ENCODE results near the gene PCED1B. TPM values are rescaled to one million over a fixed set of nuclear protein-coding genes. Genes with fewer than 3 reads are reported as not detected.

Gene PCED1B
- total RNA-seq, 1 donor from 2014 or later, result 65.4 TPM

- ChIA-PET CTCF (interaction anchor here (1.2 kb wide), 1 partner anchor 55 kb away, joined by 3 read pairs; no protein-coding TSS in a partner anchor), POLR2A (interaction anchor here (0.5 to 1.7 kb wide), 3 partner anchors 36 to 55 kb away, joined by 4 to 5 read pairs (median 4); no protein-coding TSS in a partner anchor)
- Mint-ChIP-seq H3K27ac (peak overlapping the region; percentile 96), H3K9me3 (peaks cover 3% of the 10 kb centered on the region), H3K27me3 (no peaks in the 10 kb centered on the region), H3K36me3 (ENCODE audit: low read depth) (no peaks in the 10 kb centered on the region), H3K4me3 (peak overlapping the region; percentile 17), H3K4me1 (peaks cover 79% of the 10 kb centered on the region)
- DNase-seq (no peak), ATAC-seq (ENCODE audit: low read depth) (no peak)
- intact Hi-C loops (cut with micrococcal nuclease), result no loop called here
- TF ChIP-seq CTCF (IDR thresholded peaks at IDR 0.05), result no peak
Observed at GRCh38 chr12:47270782-47271664, 191.6 kb downstream of the PCED1B start.

DNA sequence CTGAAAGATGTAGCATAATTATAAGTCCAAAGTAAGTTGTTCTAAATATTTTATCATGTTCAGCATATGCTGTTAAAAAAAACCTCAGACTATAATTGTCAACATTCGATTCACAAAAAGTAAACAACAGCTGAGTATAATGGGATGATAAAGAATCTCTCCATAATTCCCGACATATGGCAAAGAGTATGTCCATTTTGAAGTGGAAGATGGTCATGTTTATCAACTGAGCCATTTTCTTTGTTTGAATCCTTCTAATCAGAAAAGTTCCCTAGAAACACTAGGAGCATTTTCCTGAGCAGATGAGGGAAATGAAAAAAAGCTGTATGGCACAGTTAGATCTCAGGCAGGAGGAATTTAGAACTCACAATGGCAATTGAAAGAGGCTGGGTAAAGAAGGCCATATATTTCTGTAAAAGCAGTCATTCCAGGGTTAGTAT is 192.4 kb downstream of the PCED1B start:
- ChIA-PET CTCF (interaction anchor here (1.5 kb wide), 1 partner anchor 126 kb away, joined by 4 read pairs; no protein-coding TSS in a partner anchor), POLR2A (interaction anchor here (1.6 kb wide), 1 partner anchor 35 kb away, joined by 4 read pairs; no protein-coding TSS in a partner anchor)
- Mint-ChIP-seq H3K4me3 (no peak overlapping the region), H3K27ac (peak overlapping the region; percentile 19), H3K27me3 (no peaks in the 10 kb centered on the region), H3K4me1 (peaks cover 87% of the 10 kb centered on the region), H3K36me3 (ENCODE audit: low read depth) (no peaks in the 10 kb centered on the region), H3K9me3 (peaks cover 3% of the 10 kb centered on the region)
- no peak for TF ChIP-seq CTCF (IDR thresholded peaks at IDR 0.05)
- ATAC-seq (ENCODE audit: low read depth) (no peak), DNase-seq (no peak)
- intact Hi-C loops (cut with micrococcal nuclease), result no loop called here

DNA sequence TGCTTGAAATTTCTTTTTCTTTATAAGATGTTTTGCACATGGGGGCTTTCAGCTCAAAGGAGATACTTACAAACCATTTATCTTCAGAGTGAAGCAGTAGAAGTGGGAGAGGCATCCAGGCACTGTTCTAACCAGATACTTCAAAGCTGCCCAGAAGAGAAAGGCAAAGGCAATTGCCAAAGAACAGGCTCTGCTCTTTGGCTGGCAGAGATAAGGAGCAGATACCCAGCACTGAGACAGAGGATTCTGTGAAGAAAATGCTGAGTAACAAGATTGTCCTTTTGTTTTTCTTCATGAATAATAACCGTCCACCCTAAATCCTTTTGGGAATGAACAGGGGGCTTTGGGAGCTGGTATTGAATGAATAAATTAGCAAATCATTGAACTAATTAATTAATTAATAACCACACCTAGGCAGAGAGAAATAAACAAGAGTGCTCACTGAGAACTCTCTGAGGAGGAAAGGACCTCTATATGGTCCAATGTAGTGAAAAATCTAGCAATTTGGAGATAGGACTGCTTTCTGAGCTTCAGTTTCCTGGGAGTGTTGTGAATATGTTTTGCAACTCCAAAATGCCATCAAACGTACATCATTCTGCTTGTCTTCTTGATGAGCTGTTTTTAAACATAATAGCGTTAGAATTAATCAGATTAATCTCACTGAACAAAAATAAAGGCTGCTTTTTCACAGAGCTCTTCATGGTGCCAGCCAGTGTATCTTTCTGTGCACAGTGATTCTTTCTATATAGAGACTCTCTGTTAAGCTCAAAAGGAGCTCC is 193.2 kb downstream of the PCED1B start:
- intact Hi-C loops (cut with micrococcal nuclease), result no loop called here
- POLR2A ChIA-PET, result interaction anchor here (0.5 to 1.6 kb wide), 2 partner anchors 13 to 34 kb away, joined by 4 read pairs; no protein-coding TSS in a partner anchor
- no peak for DNase-seq

DNA sequence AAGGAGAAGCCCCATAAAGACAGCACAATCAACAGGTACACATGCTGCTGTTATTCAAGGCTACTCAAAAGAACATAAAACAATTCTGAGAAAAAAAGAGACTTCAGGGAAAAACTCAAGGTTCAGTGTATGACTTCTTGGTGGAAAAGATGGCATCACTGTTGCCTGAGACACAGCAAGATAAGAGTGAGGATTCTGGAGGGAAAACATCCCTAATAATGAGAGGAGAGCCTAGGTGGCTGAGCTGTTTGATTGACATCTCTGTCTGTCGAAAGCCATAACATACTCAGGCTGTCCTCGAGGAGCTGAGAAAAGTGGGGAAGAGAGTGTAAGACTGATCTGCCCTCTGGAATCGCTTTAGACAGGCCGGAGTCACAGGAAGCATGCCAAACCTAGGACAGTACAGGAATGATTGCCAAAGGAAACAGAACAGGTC is 193.8 kb downstream of the PCED1B start:
- ChIA-PET CTCF (interaction anchor here (1.2 to 1.5 kb wide), 3 partner anchors 8 to 124 kb away, joined by 3 to 4 read pairs (median 3); no protein-coding TSS in a partner anchor), POLR2A (interaction anchor here (0.9 to 1.6 kb wide), 2 partner anchors 25 to 33 kb away, joined by 4 to 7 read pairs; no protein-coding TSS in a partner anchor)
- intact Hi-C loops (cut with micrococcal nuclease), result no loop called here
- no peak for DNase-seq
- peak overlapping the region; percentile 54 for H3K27ac Mint-ChIP-seq
- H3K4me1 Mint-ChIP-seq, result peaks cover 94% of the 10 kb centered on the region
- no peak for ATAC-seq (ENCODE audit: low read depth)
- no peak overlapping the region for H3K4me3 Mint-ChIP-seq
- peaks cover 3% of the 10 kb centered on the region for H3K9me3 Mint-ChIP-seq
- no peak for TF ChIP-seq CTCF (IDR thresholded peaks at IDR 0.05)
- H3K36me3 Mint-ChIP-seq (ENCODE audit: low read depth), result no peaks in the 10 kb centered on the region
- no peaks in the 10 kb centered on the region for H3K27me3 Mint-ChIP-seq

More for the DNA sequence above, 193.2 kb downstream of the PCED1B start:
- Mint-ChIP-seq H3K36me3 (ENCODE audit: low read depth) (no peaks in the 10 kb centered on the region), H3K4me1 (peaks cover 94% of the 10 kb centered on the region), H3K4me3 (no peak overlapping the region), H3K27me3 (no peaks in the 10 kb centered on the region), H3K9me3 (peaks cover 3% of the 10 kb centered on the region), H3K27ac (peak overlapping the region; percentile 54)
- TF ChIP-seq CTCF (IDR thresholded peaks at IDR 0.05), result no peak
- ATAC-seq (ENCODE audit: low read depth), result no peak
- CTCF ChIA-PET, result interaction anchor here (1.2 to 1.5 kb wide), 3 partner anchors 9 to 125 kb away, joined by 3 to 4 read pairs (median 3); no protein-coding TSS in a partner anchor

All from activated B cell treated with CpG ODN at 0.5 μM for 24 hours (primary cell).